GM21825 (cell line): Measurements from ENCODE around the gene SLX9.
"Not testable (repeated sequence)": the region's sequence is repeated elsewhere in the genome, so short reads cannot be mapped to it uniquely, and the experiment has no call there.

Source experiments
- ATAC-seq: cut with Tn5 transposase; IDR thresholded peaks from one replicate; pipeline ENCODE4 v1.9.1; 2021; ENCODE audit warnings: mild to moderate bottlenecking, moderate library complexity; ENCODE audit not compliant: unreplicated experiment

SLX9 gene

DNA sequence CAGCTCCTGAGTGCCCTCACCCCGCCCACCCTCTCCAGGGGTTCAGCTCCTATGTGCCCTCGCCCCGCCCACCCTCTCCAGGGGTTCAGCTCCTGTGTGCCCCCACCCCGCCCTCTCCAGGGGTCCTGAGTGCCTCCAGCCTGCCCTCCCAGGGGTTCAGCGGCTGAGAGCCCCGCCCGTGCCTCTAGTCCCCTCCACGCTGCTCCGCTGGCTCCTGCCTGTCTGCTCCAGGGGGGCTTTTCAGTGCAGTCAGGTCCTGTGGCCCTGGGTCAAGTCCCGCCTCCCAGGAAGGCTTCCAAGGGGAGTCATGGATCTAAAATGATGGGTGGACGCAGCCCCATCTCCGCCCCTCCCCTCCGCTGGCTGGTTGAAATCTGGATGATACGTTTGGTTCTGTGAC lies 33.8 kb downstream of the SLX9 start:
- no peak for ATAC-seq

DNA sequence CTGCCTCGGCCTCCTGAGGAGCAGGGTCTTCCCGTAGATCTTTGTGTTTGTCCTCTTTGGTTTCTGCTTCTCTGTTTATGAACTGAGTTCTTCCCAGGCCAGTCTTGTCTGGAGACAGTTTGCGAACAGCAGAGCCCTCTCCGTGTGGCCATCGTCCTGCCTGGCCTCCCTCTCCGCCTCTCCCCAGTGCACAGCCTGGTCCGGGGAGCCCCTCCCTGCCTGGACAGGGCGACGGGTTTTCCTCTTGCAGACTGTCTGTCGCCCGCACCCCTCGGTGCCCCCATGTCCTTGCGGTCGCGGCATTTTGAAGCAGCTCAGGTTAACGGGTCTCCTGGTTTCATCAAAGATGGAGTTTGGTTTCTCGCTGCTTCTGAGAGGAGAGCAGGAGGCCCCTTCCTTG lies 34.8 kb downstream of the SLX9 start:
- no peak for ATAC-seq

DNA sequence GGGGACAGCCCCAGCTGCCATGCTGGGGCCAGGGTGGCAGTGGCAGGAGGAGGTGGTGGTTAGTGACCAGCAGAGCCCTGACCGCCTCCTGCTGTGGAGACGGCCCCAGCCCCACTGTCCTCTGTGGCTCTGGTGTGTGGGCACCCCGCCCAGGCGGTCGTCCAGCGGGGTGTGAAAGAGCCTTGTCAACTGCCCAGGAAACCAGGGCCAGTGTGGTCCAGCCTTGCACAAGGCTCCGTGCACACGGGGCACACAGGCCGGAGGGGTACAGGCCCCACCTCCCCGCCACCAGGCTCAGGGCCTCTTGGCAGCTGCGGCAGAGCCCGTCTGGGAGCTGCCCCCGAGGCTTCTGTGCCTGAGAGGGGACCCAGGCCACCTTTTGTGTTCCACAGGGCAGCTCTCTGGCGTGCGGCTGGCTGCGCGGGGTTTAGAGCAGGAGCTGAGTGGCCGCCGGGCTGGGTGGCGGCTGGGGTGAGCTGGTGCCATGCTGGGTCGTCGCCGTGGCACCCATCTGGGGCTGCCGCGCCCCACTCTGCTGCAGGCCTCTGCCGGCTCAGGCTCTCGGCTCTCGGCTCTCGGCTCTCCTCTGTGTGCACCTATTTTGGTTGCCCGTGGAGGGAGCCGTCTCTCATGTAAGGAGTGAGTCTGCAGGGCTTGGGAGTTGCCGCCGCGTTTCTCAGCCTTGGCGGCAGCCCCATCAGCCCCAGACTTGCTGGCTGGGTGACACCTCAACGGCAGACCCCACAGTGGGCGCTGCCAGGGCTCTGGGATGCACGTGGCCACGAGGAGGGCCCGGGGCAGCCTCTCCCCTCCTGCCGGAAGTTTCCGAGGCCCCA lies 36.1 kb downstream of the SLX9 start:
- ATAC-seq = no peak

DNA sequence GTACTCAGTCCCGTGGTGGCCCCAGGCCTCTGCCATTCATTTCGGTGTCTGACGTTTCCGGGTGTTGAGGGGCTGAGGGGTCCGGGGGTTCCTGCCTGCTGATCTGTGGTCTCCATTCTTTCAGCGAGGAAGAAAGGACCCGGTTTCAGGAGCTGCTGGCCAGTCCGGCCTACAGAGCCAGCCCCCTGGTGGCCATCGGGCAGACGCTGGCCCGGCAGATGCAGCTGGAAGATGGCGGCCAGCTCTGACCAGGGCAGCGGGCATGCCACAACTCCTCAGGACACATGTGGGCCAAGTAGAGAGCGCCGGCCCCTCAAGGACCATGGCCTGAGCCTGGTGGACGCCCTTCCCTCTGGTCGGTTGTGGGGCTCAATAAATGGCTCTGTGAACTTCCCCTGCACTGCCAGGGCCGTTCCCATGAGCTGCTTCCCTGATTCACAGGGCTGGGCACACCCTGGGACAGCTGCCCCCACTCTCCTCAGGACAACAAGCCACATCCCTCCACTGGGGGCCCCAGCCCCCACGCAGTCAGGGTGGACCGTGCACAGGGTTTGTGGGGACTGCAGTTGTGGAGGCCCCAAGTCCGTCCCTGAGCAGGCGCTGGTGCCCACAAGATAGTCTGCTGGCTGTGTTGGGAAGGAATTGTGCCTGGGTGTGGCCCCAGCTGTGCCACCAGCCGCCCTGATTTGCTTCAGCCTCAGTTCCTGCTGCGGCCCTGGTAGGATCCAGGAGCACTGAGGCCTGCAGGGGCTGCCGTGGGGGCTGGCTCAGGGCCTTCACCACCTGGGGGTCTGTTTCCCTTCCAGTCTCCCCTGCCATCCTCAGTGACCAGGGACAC lies 36.9 kb downstream of the SLX9 start:
- not testable (repeated sequence) for ATAC-seq

DNA sequence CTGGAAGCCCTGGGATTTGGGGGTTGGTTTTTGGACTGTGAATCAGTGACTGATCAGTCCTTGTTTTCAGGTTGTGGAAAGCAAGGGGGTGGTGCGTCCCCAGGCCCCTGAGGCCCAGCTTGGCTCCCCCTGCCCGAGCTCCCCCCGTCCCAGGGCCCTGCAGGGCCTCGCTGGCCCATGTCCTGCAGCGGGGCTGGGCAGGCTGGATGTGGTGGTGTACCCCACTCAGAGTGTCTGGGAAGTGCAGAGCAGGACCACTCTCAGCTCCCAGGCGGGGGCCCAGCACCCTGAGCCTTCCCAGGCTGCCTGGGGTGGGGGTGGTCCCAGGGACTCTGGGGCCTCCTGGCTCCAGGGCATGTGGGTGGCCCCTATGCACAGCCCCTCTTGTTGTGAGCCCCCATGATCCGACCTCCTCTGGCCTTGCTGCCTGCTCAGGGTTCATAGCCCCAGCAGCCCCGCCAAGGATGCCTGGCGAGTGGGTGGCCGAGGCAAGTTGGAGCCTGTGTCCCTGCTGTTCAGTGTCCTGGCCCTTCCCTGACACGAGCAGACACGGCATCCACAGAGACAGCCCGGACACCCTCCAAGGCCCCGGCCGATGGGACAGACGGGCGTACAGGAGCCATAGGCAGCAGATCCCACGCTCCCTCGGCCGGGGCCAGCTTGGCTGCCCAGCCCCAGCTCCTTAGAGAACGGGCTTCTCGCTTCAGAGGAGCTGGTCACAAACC lies 37.9 kb downstream of the SLX9 start:
- ATAC-seq = no peak

DNA sequence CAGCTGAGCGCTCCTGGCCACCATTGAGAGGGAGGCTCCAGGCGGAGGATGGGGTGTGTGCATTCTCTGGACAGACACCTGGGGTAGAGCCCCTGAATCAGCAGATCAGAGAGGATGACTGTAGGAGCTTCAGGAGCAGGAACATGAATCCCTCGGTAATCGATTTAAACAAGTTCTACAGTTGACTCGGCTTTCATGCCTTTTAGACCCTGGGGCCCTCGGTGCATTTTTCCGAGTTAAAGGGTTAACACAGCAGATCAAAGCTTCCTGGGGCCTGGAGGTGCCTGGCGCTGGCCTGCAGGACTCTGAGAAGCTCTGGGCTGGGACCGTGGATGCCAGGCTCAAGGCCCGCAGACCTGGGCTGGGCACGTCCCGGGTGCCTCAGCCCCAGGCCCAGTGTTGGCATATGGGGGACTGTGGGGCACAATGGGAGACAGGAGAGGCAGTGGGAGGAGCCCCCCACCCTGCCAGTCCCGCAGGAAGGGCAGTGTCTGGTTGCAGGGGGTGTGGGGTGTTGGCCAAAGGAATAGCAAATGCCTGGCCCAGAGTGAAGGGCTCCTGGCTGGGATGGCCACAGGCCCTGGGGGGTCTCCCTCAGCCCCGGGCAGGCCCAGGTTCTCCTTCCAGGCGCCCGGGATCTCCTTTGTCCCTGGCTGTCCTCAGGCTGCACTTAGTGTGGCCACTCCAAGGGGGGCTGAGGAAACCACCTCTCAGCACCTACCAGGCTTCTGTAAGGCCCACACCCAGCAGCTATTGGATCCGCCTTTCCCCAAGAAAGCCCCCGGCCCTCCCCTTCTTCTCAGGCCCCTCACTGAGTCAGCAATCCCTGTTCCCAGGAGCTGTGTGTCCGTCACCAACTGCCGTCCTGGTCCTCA lies 40.1 kb downstream of the SLX9 start:
- no peak for ATAC-seq

DNA sequence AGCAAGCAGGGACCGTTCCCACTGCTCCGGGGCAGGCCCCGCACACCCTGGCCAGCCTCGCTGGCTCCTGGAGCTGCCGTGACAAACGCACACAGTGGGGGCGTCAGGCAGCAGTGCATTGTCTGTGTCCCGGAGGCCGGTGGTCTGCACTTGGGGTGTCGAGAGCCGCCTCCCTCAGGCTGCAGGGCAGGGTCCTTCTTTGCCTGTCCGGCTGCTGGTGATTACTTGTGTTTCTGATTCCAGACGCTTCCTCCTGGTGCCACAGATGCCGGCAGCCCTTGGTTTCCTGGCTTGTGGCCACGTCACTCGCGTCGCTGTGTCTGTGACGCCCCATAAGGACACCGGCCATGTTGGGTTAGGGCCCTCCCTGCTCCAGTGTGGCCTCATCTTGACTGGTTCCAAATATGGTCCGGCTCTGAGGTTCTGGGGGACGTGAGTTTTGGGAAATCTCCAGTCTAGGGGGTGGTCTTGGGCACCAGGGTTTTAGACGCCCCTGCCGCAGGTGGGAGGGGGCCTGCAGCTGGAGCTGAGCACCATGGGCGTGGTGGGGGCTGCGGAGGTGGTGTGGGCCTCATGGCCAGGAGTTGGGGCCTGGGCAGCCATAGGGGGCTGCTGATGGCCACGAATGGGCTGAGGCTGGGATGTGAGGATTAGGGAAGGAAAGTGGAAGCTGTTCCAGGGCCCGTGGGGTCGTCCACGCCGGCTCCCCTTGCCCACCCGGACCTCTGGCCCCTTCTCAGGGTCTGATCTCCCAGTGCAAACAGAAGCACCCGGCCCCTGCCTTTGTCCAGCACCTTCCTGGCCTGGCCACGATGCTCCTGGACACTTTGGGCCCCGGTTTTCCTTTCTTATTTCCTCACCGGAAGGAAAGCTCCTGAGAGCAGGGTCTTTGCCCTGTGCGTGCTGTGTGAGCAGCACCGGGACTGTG lies 41.0 kb downstream of the SLX9 start:
- ATAC-seq = no peak

DNA sequence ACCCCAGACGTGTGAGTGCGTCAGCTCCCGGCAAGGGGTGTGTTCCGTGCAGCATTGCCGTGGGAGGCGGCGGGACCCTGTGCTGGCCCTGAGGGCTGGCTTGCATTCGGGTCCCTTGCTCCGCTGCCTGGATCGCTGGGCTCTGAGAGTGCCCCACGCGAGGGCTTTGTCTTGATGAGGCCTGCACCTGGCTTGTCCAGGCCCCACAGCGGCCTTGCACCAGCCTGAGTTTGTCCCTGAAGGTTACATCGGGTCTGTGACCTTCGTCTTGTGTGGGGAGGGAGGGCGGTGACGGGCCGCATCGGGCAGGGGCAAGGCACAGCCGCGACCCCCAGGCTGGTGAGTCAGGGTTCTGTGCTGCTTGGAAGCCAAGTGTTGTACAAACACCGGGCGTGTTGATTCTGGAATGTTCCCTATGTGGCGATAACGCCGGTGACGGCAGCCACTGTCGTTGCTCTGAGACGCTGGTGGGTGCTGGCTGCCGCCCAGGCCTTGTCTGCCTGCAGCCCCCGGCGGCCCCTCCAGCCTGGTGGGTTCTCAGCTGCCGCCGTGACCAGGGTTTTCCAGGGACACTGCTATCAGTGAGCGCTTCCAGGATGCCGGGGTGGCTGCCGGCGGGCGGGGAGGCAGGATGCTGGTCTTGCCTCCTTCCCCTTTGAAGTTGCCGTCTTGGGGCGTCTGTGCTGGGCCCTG lies 42.9 kb downstream of the SLX9 start:
- no peak for ATAC-seq

DNA sequence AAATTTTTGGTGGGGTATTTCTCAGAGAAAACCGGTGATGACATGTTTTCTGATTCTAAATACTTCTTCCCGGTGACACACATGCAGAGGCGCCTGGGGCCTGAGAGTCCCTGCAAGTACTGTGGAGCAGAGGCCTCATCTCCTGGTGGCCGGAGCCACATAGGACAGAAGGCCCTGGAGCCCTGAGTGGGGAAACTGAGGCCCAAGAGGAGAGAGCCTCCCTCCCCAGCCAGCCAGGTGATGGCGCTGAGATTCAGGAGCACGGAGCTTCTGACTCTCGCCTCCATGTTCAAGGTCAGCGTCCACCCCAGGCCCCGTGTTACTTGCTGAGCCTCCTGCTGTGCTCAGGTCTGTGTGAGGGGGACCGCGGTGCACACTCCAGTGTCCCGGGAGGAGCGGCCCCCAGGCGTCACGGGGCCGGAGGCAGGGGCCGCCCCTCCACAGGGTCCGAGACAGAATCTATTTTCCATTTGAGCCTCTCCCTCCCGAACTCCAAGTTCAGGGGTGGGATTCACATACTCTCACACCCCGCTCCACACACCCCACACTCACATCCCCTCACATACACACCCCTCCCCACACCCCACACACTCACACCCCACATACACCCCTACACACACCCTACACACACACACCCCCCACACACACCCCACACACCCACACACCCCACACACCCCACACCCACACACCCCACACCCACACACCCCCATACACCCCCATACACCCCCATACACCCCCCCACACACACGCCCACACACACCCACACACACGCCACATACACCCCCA lies 43.8 kb downstream of the SLX9 start:
- ATAC-seq = no peak

DNA sequence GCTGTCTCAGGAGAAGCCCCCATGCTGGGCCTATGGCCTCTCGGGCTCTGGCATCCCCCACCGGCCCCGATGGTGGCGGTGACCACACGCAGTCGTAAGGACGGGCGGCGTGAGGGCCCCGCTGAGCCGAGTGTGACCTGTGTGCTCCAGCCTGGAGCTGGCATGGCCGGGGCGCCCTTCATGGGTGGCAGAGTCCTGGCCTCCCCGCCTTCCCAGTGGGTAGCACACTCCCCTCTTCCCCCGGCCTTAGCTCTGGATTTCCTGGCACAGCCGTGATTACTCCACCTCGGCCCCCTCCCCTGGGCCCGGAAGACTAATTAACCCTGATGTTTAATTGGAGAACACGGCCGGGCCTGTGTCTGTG lies 44.6 kb downstream of the SLX9 start:
- ATAC-seq = no peak

DNA sequence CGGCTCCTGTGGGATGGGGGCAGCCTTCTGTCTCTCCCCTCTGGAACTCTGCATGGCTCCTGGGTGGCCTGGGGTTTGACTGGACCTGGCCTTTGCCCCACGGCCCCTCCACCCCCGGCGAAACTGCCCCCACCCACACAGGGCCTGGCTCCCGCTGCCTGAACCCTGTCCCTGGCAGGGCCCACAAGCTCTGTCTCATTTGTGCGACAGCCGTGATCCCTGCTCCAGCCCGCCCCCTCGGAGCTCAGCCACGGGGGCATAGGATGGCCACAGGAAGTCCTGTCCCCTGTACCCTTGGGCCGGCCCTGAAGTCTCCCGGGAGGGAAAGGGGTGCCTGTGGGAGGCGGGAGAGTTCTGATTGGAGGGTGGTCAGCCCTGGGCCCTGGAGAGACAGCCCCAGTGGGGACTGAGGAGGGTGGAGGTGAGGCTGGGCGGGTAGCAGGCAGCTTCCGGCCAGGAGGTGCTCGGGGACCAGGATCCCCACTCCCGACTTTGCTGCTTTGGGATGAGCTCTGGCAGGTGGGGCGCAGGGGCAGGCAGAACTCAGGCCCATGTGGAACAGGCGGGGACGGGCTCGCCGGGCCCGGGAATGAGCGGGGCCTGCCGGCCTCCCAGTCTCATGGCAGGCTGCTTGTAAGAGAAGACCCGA lies 45.1 kb downstream of the SLX9 start:
- no peak for ATAC-seq

DNA sequence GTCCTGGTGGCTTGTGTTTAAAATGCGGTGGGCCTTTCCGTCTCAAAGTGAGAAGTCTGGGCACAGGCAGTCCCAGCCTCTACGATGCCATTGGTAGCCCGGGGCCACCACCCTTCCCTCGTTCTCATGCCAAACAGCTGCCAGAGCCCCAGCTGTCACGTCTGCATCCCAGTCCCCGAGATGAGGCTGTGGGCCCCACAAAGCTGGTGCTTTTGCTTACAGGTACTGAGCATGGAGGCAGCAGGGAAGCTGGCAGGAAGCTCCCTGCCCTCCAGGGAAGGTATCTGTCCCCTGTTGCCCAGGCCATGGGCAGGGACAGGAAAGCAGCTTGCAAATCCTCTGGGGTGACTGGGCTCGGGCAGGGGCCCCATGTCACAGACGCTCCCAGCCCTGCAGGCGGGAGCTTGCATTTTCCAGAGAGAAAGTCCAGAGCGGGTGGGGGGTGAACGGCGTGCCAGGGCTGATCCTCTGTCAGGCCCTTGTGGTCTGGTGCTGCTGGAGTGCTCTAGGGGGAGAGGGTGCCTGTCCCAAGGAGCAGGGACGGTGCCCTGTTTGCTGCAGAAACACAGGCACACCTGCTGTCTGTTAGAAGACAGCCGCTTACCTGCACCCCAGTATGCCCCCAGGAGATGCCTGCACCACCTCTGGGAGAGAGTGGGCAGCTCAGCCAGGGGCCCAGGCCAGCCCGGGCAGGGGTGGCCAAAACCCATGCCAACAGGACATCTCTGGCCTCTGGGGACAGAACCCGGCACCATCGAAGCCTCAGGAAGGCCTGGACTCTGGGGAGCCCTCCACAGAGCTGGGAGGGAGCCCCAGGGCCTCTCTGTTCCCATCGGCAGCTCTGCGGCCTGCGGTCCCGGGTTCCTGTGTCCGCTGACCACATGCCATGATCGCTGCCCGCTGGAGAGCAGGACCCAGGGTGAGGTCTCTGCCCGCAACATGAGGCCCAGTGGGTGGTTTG lies 45.9 kb downstream of the SLX9 start:
- ATAC-seq = no peak

DNA sequence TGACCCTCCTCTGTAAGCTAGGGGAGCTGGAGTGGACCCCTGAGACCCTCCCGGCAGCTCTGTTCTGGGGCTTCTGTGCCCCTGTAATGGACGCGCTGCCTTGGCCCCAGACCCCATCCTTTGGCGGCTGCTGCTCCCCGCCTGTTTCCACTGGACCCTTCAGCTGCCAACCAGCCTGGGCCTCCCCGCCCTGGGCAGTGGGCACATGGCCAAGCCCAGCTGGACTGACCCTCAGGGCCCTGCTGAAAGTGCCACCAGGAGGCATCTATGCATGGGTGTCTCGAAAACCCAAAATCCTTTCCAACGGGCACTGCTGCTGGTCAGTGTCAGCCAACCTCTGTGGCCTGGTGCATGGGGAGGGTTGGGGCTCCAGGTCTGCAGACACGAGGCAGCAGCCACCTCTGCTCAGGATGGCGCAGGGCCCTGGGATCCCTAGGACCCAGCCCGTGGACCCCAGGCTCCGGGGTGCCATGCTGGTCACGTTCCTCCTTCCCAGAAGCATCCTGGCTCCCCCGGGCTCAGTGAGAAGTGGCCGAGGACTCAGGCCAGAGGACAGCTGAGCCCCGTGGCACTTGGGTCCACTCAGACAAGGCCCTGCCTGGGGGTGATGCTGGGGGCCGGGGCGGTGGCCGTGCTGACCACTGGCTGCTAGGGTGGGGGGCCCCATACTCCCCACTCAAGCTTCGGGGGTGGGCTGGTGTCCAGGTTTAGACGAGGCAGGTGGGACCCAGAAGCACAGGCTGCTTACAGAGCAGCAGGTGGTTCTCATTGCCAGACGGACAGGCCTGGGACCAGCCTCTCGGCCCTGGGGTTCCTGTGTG lies 46.9 kb downstream of the SLX9 start:
- no peak for ATAC-seq

DNA sequence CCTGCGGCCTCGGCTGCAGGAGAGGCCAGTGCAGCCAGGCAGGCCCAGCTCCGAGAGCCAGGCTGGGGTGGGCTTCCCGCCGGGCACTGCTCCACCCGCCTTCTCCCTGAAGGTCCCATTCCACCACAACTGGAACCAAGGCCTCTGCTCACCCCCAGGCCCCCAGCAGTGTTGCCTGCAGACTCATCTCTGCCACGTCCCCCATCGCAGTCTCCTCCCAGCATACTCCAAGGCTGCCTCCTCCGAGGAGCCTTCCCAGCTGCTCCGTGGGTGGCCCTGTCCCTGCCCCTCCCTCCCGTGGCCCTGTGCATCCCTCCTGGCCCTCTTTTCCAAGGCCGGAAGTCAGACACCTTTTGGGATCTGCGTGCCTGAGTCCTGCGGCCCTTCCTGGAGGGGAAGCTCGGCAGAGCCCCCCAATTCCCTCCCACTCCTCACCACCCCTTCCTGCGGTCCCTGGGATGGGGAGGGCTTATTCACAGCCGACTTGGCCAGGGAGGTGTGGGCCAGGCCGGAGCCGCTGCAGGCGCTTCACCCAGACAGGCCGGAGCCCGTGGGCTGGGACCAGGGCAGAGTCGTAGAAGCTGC lies 47.6 kb downstream of the SLX9 start:
- no peak for ATAC-seq

DNA sequence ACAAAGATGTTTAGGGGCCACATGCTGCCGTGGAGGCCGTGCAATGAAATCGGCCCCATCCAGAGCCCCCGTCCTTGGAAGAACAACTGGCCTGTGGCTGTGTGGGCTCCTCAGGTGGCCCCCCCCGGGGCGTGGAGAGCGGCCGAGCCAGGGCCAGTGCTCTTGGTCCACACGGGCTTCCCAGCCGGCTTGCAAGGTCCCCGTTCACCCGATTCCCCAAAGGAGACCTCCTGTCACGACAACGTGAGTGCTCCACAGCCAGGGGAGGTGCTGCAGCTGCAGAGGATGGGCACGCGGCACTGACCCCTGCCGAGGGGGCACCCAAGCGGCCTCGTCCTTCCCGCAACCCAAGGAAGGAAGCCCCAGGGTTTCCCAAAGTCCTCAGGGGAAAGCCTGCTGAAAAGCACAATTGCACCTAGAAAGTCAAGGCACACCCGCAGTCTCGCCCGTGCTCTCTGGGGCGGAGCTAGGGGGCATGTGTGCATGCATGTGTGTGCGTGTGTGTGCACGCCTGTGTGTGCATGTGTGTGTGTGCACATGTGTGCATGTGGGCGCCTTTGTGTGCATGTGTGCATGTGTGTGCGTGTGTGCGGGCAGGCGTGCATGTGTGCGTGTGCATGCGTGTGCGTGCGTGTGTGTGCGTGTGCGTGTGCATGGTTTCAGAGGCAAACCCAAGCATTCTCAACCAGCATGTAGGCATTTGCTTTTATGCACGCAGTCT lies 48.2 kb downstream of the SLX9 start:
- ATAC-seq = no peak
